ENCODE data around the gene IL15RA.

- no peak for TF ChIP-seq CTCF (IDR thresholded peaks at IDR 0.05)
- no peak for TF ChIP-seq REST (IDR thresholded peaks at IDR 0.05; ENCODE audit: insufficient read depth in 1 of 2, low read depth in 2 of 2, low read length in 1 of 2)
- no peak for TF ChIP-seq SIN3A (IDR thresholded peaks at IDR 0.05; ENCODE audit: borderline replicate concordance, insufficient read depth, low read depth, low read length)
- no peak for TF ChIP-seq POLR2AphosphoS5 (IDR thresholded peaks at IDR 0.05; ENCODE audit: low read depth, low read length)
Observed at GRCh38 chr10:6023661-6024333, 46.5 kb upstream of the IL15RA start.
